HepG2 (cell line): ENCODE data around the gene HIBADH. TPM values are rescaled to one million over a fixed set of nuclear protein-coding genes. Genes with fewer than 3 reads are reported as not detected.

ENCODE experiments used
- ATAC-seq: fragments of 200-7000 bp; cut with Tn5 transposase; 3 replicates; pipeline ENCODE4 v1.9.1; 2020; ENCODE audit warnings: mild to moderate bottlenecking, moderate library complexity
- BruUV-seq: library from RNA; stranded (reverse); fragments of 400-500 nt; replicated peaks from 2 replicates; lab custom pipeline; 2021; lab: Mats Ljungman, UMichigan
- CTCF ChIA-PET: fragments of 300-600 bp; formaldehyde crosslinking; extraction: SDS; loops from one replicate; lab custom pipeline; 2021; ENCODE audit warnings: low total read pairs, inconsistent platforms, low intra/inter-chr PET ratio; lab: Yijun Ruan, JAX
- POLR2A ChIA-PET: fragments of 350-600 bp; sonication (Branson Sonifier 250); formaldehyde crosslinking; loops from one replicate; lab custom pipeline; 2020; ENCODE audit warnings: antibody characterized with exemption, inconsistent platforms; lab: Yijun Ruan, JAX
- DNase-seq: peaks from one replicate; pipeline ENCODE4 v3.0.0-alpha.2; 2015; ENCODE audit warnings: low spot score
- FAIRE-seq: peaks from 3 replicates; lab custom pipeline; 2011; peaks lifted over from hg19 to GRCh38; lab: Jason Lieb, UNC
- H2AFZ ChIP-seq: one replicate; pipeline ENCODE4 v1.6.1; 2011; ENCODE audit warnings: low read length, inconsistent platforms
- H3K27ac ChIP-seq: fragments of 300-600 bp; 3 replicates; pipeline ENCODE4 v1.8.0; 2011; ENCODE audit warnings: mixed run types, mild to moderate bottlenecking, mixed read lengths, low read length, inconsistent platforms; ENCODE audit not compliant: insufficient read depth; ENCODE audit errors: extremely low read length
- H3K27me3 ChIP-seq, 2 experiments: fragments of 200-600 bp in 1 of 2; 2 replicates in 1 of 2; 3 replicates in 1 of 2; pipeline versions ENCODE4 v1.6.0 to v1.8.0; 2011; ENCODE audit warnings: low read length in 2 of 2, mild to moderate bottlenecking in 2 of 2, moderate library complexity in 2 of 2, inconsistent platforms in 1 of 2; ENCODE audit not compliant: insufficient read depth in 2 of 2, control insufficient read depth in 1 of 2
- H3K36me3 ChIP-seq, 2 experiments: fragments of 200-600 bp in 1 of 2; replicated peaks in 1 of 2; 2 replicates in 1 of 2; 3 replicates in 1 of 2; pipeline versions ENCODE4 v1.5.1 to v1.8.0; 2011; ENCODE audit warnings: low read length in 2 of 2, inconsistent platforms in 1 of 2; ENCODE audit not compliant: insufficient read depth in 2 of 2, control insufficient read depth in 1 of 2
- H3K4me1 ChIP-seq: 2 replicates; pipeline ENCODE4 v1.5.1; 2012; ENCODE audit warnings: low read length, inconsistent platforms; ENCODE audit not compliant: insufficient read depth
- H3K4me2 ChIP-seq: 2 replicates; pipeline ENCODE4 v1.6.0; 2011; ENCODE audit warnings: low read depth, low read length, inconsistent platforms
- H3K4me3 ChIP-seq, 3 experiments: fragments of 200-600 bp in 1 of 3; sonication (generic), shearing (Covaris generic) in 1 of 3; replicated peaks in 1 of 3; 2 replicates each; pipeline ENCODE4 v1.5.1; 2011 to 2016; ENCODE audit warnings: low read length in 3 of 3, inconsistent platforms in 2 of 3, low read depth in 2 of 3, mild to moderate bottlenecking in 2 of 3, control low read depth in 1 of 3, mixed read lengths in 1 of 3; ENCODE audit not compliant: insufficient read depth in 1 of 3
- H3K79me2 ChIP-seq: one replicate; pipeline ENCODE4 v1.6.1; 2011; ENCODE audit warnings: low read length, inconsistent platforms; ENCODE audit not compliant: insufficient read depth
- H3K9ac ChIP-seq: 2 replicates; pipeline ENCODE4 v1.6.0; 2011; ENCODE audit warnings: mild to moderate bottlenecking, low read depth, low read length, inconsistent platforms; ENCODE audit not compliant: insufficient read depth
- H3K9me3 ChIP-seq: 2 replicates; pipeline ENCODE4 v1.5.1; 2012; ENCODE audit warnings: mild to moderate bottlenecking, low read length
- H4K20me1 ChIP-seq: 2 replicates; pipeline ENCODE4 v1.6.0; 2011; ENCODE audit warnings: inconsistent platforms, mild to moderate bottlenecking, low read length, moderate library complexity; ENCODE audit not compliant: insufficient read depth
- ARID5B ChIP-seq: IDR thresholded peaks from 2 replicates; pipeline ENCODE4 v1.4.0; 2020; ENCODE audit warnings: mild to moderate bottlenecking, missing genetic modification reagents
- ZNF138 ChIP-seq: sonication (generic); formaldehyde crosslinking; IDR thresholded peaks from 2 replicates; pipeline ENCODE4 v1.5.0; 2020; ENCODE audit warnings: mild to moderate bottlenecking, low read depth, missing genetic modification reagents
- WGBS: methylation state at CpG from one replicate; pipeline ENCODE4 v1.1.6; 2017; ENCODE audit warnings: low lambda C conversion rate; 5-methylcytosine and 5-hydroxymethylcytosine counted together
- in situ Hi-C: cut with HindIII; loops from 2 replicates; pipeline ENCODE4 v1.10.0; 2017; ENCODE audit warnings: low pct_unique_long_range_greater_than_20kb; ENCODE audit not compliant: extremely low pct_ligation_motif_present
- intact Hi-C: fragments of 100-400 bp; cut with micrococcal nuclease; formaldehyde crosslinking; loops from one replicate; pipeline ENCODE4 v1.10.0; 2022; ENCODE audit not compliant: unreplicated experiment
- polyA plus RNA-seq, 8 experiments: library from polyadenylated mRNA; depleted of rRNA in 3 of 8; stranded (reverse) in 7 of 8; unstranded in 1 of 8; fragments of >200 nt; fragmentation: Illumina TruSeq in 4 of 8; extraction: Trizol in 4 of 8; gene quantifications; 2 replicates each; pipeline versions ENCODE4 v1.2.1 to v1.2.3, GENCODE V29; 2011 to 2016; ENCODE audit warnings: low read depth in 4 of 8, missing spikeins in 1 of 8, mixed read lengths in 1 of 8; ENCODE audit not compliant: insufficient read depth in 1 of 8
- total RNA-seq, 5 experiments: library from RNA; depleted of rRNA; stranded (reverse); fragments of >200 nt; fragmentation: Illumina TruSeq; extraction: Trizol; gene quantifications; 2 replicates each; pipeline ENCODE4 v1.2.3, GENCODE V29; 2016; ENCODE audit warnings: low read depth in 1 of 5
- TF ChIP-seq, protein P1 (sequence below): IDR thresholded peaks from 2 replicates; pipeline ENCODE4 v1.6.1; 2016; ENCODE audit warnings: mild to moderate bottlenecking, missing biosample characterization, missing genetic modification reagents

HIBADH gene
- total and polyA plus RNA-seq, 2 of the 13 experiments (the other 11 are each of a cell fraction or from before 2014, with no cell fraction given), result 49.9 to 59.5 TPM

GRCh38 chr7:27636326-27637006 lies 26.2 kb downstream of the HIBADH start:
- Histone ChIP-seq H3K4me3 (no peak overlapping the region), H3K4me2 (no peak overlapping the region), H3K4me1 (peaks cover 15% of the 10 kb centered on the region), H3K36me3 (peaks cover 1 to 24% of the 10 kb centered on the region in 2 experiments; a peak in 4 of 5 replicates), H3K9ac (no peak overlapping the region), H3K9me3 (no peaks in the 10 kb centered on the region), H3K79me2 (peaks cover 21% of the 10 kb centered on the region), H2AFZ (no peak overlapping the region), H4K20me1 (no peaks in the 10 kb centered on the region), H3K27ac (no peak overlapping the region), H3K27me3 (no peaks in the 10 kb centered on the region)
- no TSS peak for BruUV-seq
- intact Hi-C loops (no loop called here), in situ Hi-C loops (no loop called here)
- TF ChIP-seq ARID5B (CRISPR knock-in tag) (no peak), ZNF138 (CRISPR knock-in tag) (no peak)
- TF ChIP-seq, protein P1, sequence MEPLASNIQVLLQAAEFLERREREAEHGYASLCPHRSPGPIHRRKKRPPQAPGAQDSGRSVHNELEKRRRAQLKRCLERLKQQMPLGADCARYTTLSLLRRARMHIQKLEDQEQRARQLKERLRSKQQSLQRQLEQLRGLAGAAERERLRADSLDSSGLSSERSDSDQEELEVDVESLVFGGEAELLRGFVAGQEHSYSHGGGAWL, result no peak
- no peak for DNase-seq
- WGBS, result 90% methylated on average over 1 of the region's 1 CpG
- no peak for ATAC-seq
- FAIRE-seq, result no peak
- POLR2A ChIA-PET, result no interaction called here
- CTCF ChIA-PET, result no interaction called here
